Upper lobe of left lung (tissue), 4 donors: ENCODE data around the gene OGDHL.

Experiments
- CTCF ChIP-seq, 6 experiments: fragments of 450-650 bp in 4 of 6; fragments of 200-600 bp in 2 of 6; sonication (generic) in 2 of 6; IDR thresholded peaks; one replicate each; pipeline ENCODE4 v1.5.1; 2016 to 2019; ENCODE audit warnings: antibody characterized with exemption in 6 of 6
- EP300 ChIP-seq, 4 donors: sonication (generic); formaldehyde crosslinking; IDR thresholded peaks; one replicate each; pipeline ENCODE4 v1.5.1; 2017; ENCODE audit warnings: antibody characterized with exemption in 4 of 4, control low read depth in 2 of 4
- POLR2A ChIP-seq, 4 donors: fragments of 450-650 bp; IDR thresholded peaks; one replicate each; pipeline ENCODE4 v1.5.1; 2016 to 2017; ENCODE audit warnings: antibody characterized with exemption in 4 of 4, mild to moderate bottlenecking in 2 of 4
- POLR2AphosphoS5 ChIP-seq, 2 donors: sonication (generic); formaldehyde crosslinking; IDR thresholded peaks; one replicate each; pipeline ENCODE4 v1.5.1; 2017; ENCODE audit warnings: antibody characterized with exemption in 2 of 2

GRCh38 chr10:49739426-49739825 lies 22.7 kb downstream of the OGDHL start:
- TF ChIP-seq CTCF (IDR thresholded peaks at IDR 0.05) (no peak), POLR2A (IDR thresholded peaks at IDR 0.05) (no peak), EP300 (IDR thresholded peaks at IDR 0.05) (no peak), POLR2AphosphoS5 (IDR thresholded peaks at IDR 0.05) (no peak)
